HEK293T (cell line): ENCODE measurements around the gene CCDC30.

Source experiments
- CTCF ChIA-PET: fragments of 350-600 bp; formaldehyde crosslinking; extraction: SDS; loops from one replicate; lab custom pipeline; 2021; ENCODE audit warnings: antibody characterized with exemption, inconsistent platforms; lab: Yijun Ruan, JAX
- POLR2A ChIA-PET: fragments of 350-600 bp; formaldehyde crosslinking; extraction: SDS; loops from one replicate; lab custom pipeline; 2020; ENCODE audit warnings: antibody characterized with exemption, inconsistent platforms; lab: Yijun Ruan, JAX
- DNase-seq: peaks from one replicate; pipeline ENCODE4 v3.0.0; 2012; ENCODE audit warnings: mixed read lengths; ENCODE audit errors: extremely low spot score
- ARNT ChIP-seq: fragments of 450-650 bp; IDR thresholded peaks from 2 replicates; pipeline ENCODE4 v1.6.1; 2017; ENCODE audit warnings: mild to moderate bottlenecking
- BHLHE40 ChIP-seq: fragments of 450-650 bp; IDR thresholded peaks from 2 replicates; pipeline ENCODE4 v1.6.1; 2016; ENCODE audit warnings: mild to moderate bottlenecking, moderate library complexity, borderline replicate concordance
- CTBP1 ChIP-seq: fragments of 450-650 bp; IDR thresholded peaks from 2 replicates; pipeline ENCODE4 v1.6.1; 2016; ENCODE audit warnings: borderline replicate concordance
- ELF4 ChIP-seq: fragments of 450-650 bp; IDR thresholded peaks from 2 replicates; pipeline ENCODE4 v1.6.1; 2017; ENCODE audit warnings: antibody characterized with exemption
- FOXA1 ChIP-seq: fragments of 450-650 bp; IDR thresholded peaks from 2 replicates; pipeline ENCODE4 v1.6.1; 2016; ENCODE audit warnings: mild to moderate bottlenecking
- FOXK2 ChIP-seq: fragments of 450-650 bp; IDR thresholded peaks from 2 replicates; pipeline ENCODE4 v1.6.1; 2016; ENCODE audit warnings: mild to moderate bottlenecking
- FOXM1 ChIP-seq: fragments of 450-650 bp; IDR thresholded peaks from 2 replicates; pipeline ENCODE4 v1.6.1; 2017; ENCODE audit warnings: mild to moderate bottlenecking, borderline replicate concordance
- HDGF ChIP-seq: fragments of 450-650 bp; IDR thresholded peaks from 2 replicates; pipeline ENCODE4 v1.6.1; 2017; ENCODE audit warnings: antibody characterized with exemption, borderline replicate concordance
- L3MBTL2 ChIP-seq: fragments of 450-650 bp; conservative IDR thresholded peaks from 2 replicates; pipeline ENCODE4 v1.6.1; 2016; ENCODE audit warnings: mild to moderate bottlenecking
- LEF1 ChIP-seq: fragments of 450-650 bp; IDR thresholded peaks from 2 replicates; pipeline ENCODE4 v1.6.1; 2017; ENCODE audit warnings: mild to moderate bottlenecking, borderline replicate concordance
- PKNOX1 ChIP-seq: fragments of 450-650 bp; IDR thresholded peaks from 2 replicates; pipeline ENCODE4 v1.6.1; 2016
- SP1 ChIP-seq: fragments of 450-650 bp; IDR thresholded peaks from 2 replicates; pipeline ENCODE4 v1.6.1; 2017
- SUZ12 ChIP-seq: fragments of 450-650 bp; IDR thresholded peaks from 2 replicates; pipeline ENCODE4 v1.6.1; 2016; ENCODE audit warnings: mild to moderate bottlenecking
- TARDBP ChIP-seq: fragments of 450-650 bp; IDR thresholded peaks from 2 replicates; pipeline ENCODE4 v1.6.1; 2016
- ZNF384 ChIP-seq: fragments of 450-650 bp; IDR thresholded peaks from 2 replicates; pipeline ENCODE4 v1.6.1; 2016

Gene CCDC30

GRCh38 chr1:42669936-42670335, 206.8 kb downstream of the CCDC30 start:
- POLR2A ChIA-PET = interaction anchor here (1.3 to 1.7 kb wide), 2 partner anchors 10 to 12 kb away, joined by 5 to 7 read pairs; partner anchors contain the start of gene YBX1
- CTCF ChIA-PET = no interaction called here
- no peak for DNase-seq

GRCh38 chr1:42670425-42670824, 207.3 kb downstream of the CCDC30 start:
- ChIA-PET CTCF (no interaction called here), POLR2A (interaction anchor here (1.0 to 2.6 kb wide), 4 partner anchors 10 to 12 kb away, joined by 4 to 15 read pairs (median 6); partner anchors contain the start of genes PPIH and YBX1)
- DNase-seq = no peak
- no peak for TF ChIP-seq CTBP1
- no peak for TF ChIP-seq ARNT

More at GRCh38 chr1:42669936-42670335, 206.8 kb downstream of the CCDC30 start:
- TF ChIP-seq FOXA1 (no peak), FOXM1 (no peak), PKNOX1 (no peak), ZNF384 (no peak), L3MBTL2 (no peak), BHLHE40 (no peak), TARDBP (no peak), SUZ12 (no peak), LEF1 (no peak), FOXK2 (no peak), ELF4 (no peak)

GRCh38 chr1:42674214-42674613, 211.1 kb downstream of the CCDC30 start:
- ChIA-PET POLR2A (interaction anchor here (1.3 kb wide), 2 partner anchors 8 to 16 kb away, joined by 4 read pairs; partner anchors contain the start of genes PPIH and YBX1), CTCF (no interaction called here)
- no peak for DNase-seq
- TF ChIP-seq BHLHE40 = no peak
- TF ChIP-seq SP1 = no peak
- TF ChIP-seq L3MBTL2 = no peak
- TF ChIP-seq FOXA1 = no peak
- TF ChIP-seq SUZ12 = no peak
- no peak for TF ChIP-seq ZNF384
- no peak for TF ChIP-seq LEF1
- no peak for TF ChIP-seq FOXM1

- DNase-seq = no peak
- TF ChIP-seq CTBP1 = no peak
- CTCF ChIA-PET = no interaction called here
- POLR2A ChIA-PET = interaction anchor here (1.3 kb wide), 2 partner anchors 8 to 16 kb away, joined by 4 read pairs; partner anchors contain the start of genes PPIH and YBX1
These were observed 211.6 kb downstream of the CCDC30 start for GRCh38 chr1:42674682-42675081.

- no peak for DNase-seq
- ChIA-PET CTCF (no interaction called here), POLR2A (interaction anchor here (1.2 to 1.3 kb wide), 2 partner anchors 17 to 90 kb away, joined by 3 to 4 read pairs; partner anchors contain the start of gene PPIH)
- no peak for TF ChIP-seq FOXK2
These were observed 212.4 kb downstream of the CCDC30 start for GRCh38 chr1:42675467-42675866.

- POLR2A ChIA-PET = interaction anchor here (1.2 to 1.9 kb wide), 2 partner anchors 19 to 89 kb away, joined by 3 to 6 read pairs; partner anchors contain the start of gene PPIH
- CTCF ChIA-PET = no interaction called here
These were observed 213.5 kb downstream of the CCDC30 start for GRCh38 chr1:42676534-42677087.

GRCh38 chr1:42679364-42679983, 216.4 kb downstream of the CCDC30 start:
- no peak for DNase-seq
- TF ChIP-seq FOXK2 = no peak
- no peak for TF ChIP-seq FOXM1
- TF ChIP-seq L3MBTL2 = no peak
- ChIA-PET POLR2A (interaction anchor here (1.7 to 2.2 kb wide), 2 partner anchors 9 to 87 kb away, joined by 5 to 9 read pairs; partner anchors contain the start of genes C1orf50 and P3H1), CTCF (no interaction called here)

More at GRCh38 chr1:42676534-42677087, 213.5 kb downstream of the CCDC30 start:
- no peak for DNase-seq
- TF ChIP-seq FOXM1 (no peak), ZNF384 (peak; percentile 29; the same call in 1 of the 2 replicates), FOXA1 (no peak), BHLHE40 (no peak)

- ChIA-PET POLR2A (interaction anchor here (1.7 to 3.8 kb wide), 3 partner anchors 9 to 86 kb away, joined by 5 to 31 read pairs (median 9); partner anchors contain the start of genes C1orf50 and P3H1), CTCF (no interaction called here)
- no peak for TF ChIP-seq BHLHE40
- TF ChIP-seq TARDBP = no peak
- TF ChIP-seq HDGF = no peak
- TF ChIP-seq FOXA1 = no peak
- no peak for DNase-seq
These were observed 217.0 kb downstream of the CCDC30 start for GRCh38 chr1:42680055-42680454.
